ENCODE results near the gene SLC19A1. TPM values are rescaled to one million over a fixed set of nuclear protein-coding genes. Genes with fewer than 3 reads are reported as not detected.

The SLC19A1 gene
- total RNA-seq, 6 experiments from 2014 or later, result 4.5 to 24.5 (median 15.7) TPM

GRCh38 chr21:45516071-45516670, 26.1 kb downstream of the SLC19A1 start:
- Histone ChIP-seq H3K36me3 (peaks cover 0 to 15% (median 7%) of the 10 kb centered on the region in 4 donors), H3K4me3 (no peak overlapping the region), H3K27me3 (no peaks in the 10 kb centered on the region), H3K27ac (no peak overlapping the region), H3K9me3 (peaks cover 0 to 3% (median 0%) of the 10 kb centered on the region in 4 donors), H3K4me1 (peaks cover 0 to 22% (median 5%) of the 10 kb centered on the region in 4 donors)
- DNase-seq (peak; percentile 26 to 58 (median 56)), ATAC-seq (no peak)
- WGBS (ENCODE audit: insufficient coverage, low coverage, low lambda C conversion rate, missing lambda C conversion rate), result 60% methylated on average over 4 of the region's 21 CpGs
- TF ChIP-seq CTCF (IDR thresholded peaks at IDR 0.05) (no peak), POLR2A (IDR thresholded peaks at IDR 0.05) (no peak)
- intact Hi-C loops (cut with DNase I), result no loop called here

- peaks cover 0 to 19% (median 9%) of the 10 kb centered on the region in 4 donors for H3K36me3 ChIP-seq
- intact Hi-C loops (cut with DNase I), result no loop called here
These were observed 26.8 kb downstream of the SLC19A1 start for GRCh38 chr21:45515241-45516061.

GRCh38 chr21:45514311-45515021, 27.8 kb downstream of the SLC19A1 start:
- WGBS (ENCODE audit: insufficient coverage, low coverage, low lambda C conversion rate, missing lambda C conversion rate), result 80% methylated on average over 1 of the region's 22 CpGs
- intact Hi-C loops (cut with DNase I), result no loop called here
- no peak overlapping the region for H3K27ac ChIP-seq
- ATAC-seq, result no peak
- H3K9me3 ChIP-seq, result no peaks in the 10 kb centered on the region
- H3K27me3 ChIP-seq, result no peaks in the 10 kb centered on the region
- peaks cover 0 to 29% (median 12%) of the 10 kb centered on the region in 4 donors for H3K36me3 ChIP-seq
- H3K4me1 ChIP-seq, result peaks cover 0 to 22% (median 5%) of the 10 kb centered on the region in 4 donors
- DNase-seq, result peak; percentile 24 to 53 (median 52)
- no peak overlapping the region for H3K4me3 ChIP-seq
- TF ChIP-seq POLR2A (IDR thresholded peaks at IDR 0.05), result no peak
- TF ChIP-seq CTCF (IDR thresholded peaks at IDR 0.05), result no peak

More at GRCh38 chr21:45515241-45516061, 26.8 kb downstream of the SLC19A1 start:
- 100% methylated on average over 1 of the region's 31 CpGs for WGBS (ENCODE audit: insufficient coverage, low coverage, low lambda C conversion rate, missing lambda C conversion rate)
- DNase-seq, result peak; percentile 20 to 52 (median 48)
- H3K27me3 ChIP-seq, result no peaks in the 10 kb centered on the region
- no peak overlapping the region for H3K4me3 ChIP-seq
- no peak for ATAC-seq
- TF ChIP-seq POLR2A (IDR thresholded peaks at IDR 0.05) (no peak), CTCF (IDR thresholded peaks at IDR 0.05) (no peak)
- H3K27ac ChIP-seq, result no peak overlapping the region
- no peaks in the 10 kb centered on the region for H3K9me3 ChIP-seq
- H3K4me1 ChIP-seq, result peaks cover 0 to 22% (median 5%) of the 10 kb centered on the region in 4 donors

- 53% methylated on average over 2 of the region's 11 CpGs for WGBS (ENCODE audit: insufficient coverage, low coverage, low lambda C conversion rate, missing lambda C conversion rate)
- ATAC-seq (peak in 2 of 4 donors; percentile 3 to 16), DNase-seq (peak; percentile 20 to 50 (median 49))
- TF ChIP-seq CTCF (IDR thresholded peaks at IDR 0.05), result no peak
- TF ChIP-seq POLR2A (IDR thresholded peaks at IDR 0.05), result no peak
- no peak overlapping the region for H3K4me3 ChIP-seq
- no peak overlapping the region for H3K27ac ChIP-seq
- H3K9me3 ChIP-seq, result no peaks in the 10 kb centered on the region
- no peaks in the 10 kb centered on the region for H3K27me3 ChIP-seq
- intact Hi-C loops (cut with DNase I), result no loop called here
- H3K4me1 ChIP-seq, result peaks cover 0 to 27% (median 8%) of the 10 kb centered on the region in 4 donors
- H3K36me3 ChIP-seq, result peaks cover 0 to 29% (median 13%) of the 10 kb centered on the region in 4 donors
These were observed 28.4 kb downstream of the SLC19A1 start for GRCh38 chr21:45513741-45514310.

All from right lobe of liver (tissue), 6 donors.